GM21360 (cell line): ENCODE results near the gene VRK3.

Source experiments
- ATAC-seq: cut with Tn5 transposase; IDR thresholded peaks from one replicate; pipeline ENCODE4 v1.9.1; 2021; ENCODE audit warnings: mild to moderate bottlenecking, moderate library complexity; ENCODE audit not compliant: unreplicated experiment

Gene VRK3

GRCh38 chr19:49932731-49933131 is 92.4 kb downstream of the VRK3 start:
- ATAC-seq, result no peak

- no peak for ATAC-seq
These were observed 93.1 kb downstream of the VRK3 start for GRCh38 chr19:49932041-49932451.

DNA sequence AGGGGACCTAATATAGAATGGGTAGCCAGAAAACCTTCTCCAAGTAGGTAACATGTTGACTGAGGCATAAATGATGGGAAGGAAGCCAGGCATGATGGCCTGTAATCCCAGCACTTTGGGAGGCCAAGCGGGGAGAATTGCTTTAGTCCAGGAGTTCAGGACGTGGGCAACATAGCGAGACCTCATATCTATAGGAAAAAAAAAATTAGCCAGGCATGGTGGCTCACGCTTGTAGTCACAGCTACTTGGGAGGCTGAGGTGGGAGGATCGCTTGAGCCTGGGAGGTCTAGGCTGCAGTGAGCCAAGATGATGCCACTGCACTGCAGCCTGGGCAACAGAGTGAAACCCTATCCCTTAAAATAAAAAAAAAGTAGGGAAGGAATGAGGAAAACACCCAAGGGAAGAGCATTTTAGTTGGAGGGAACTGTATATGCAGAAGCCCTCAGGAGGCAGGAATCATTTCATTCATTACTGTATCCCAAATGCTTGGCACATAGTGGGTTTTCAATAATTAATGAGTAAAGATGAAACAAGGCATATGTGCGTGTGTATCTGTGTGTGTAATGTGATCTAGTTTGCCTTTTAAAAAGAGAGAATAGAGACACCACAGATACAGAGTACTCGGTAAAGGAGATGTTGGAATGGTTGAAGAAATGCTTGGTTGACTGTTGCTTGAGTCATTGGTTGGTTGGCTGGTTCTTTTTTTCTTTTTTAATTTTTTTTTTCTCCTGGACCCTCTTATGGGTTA is 93.7 kb downstream of the VRK3 start:
- ATAC-seq, result no peak

GRCh38 chr19:49930483-49931011 is 94.6 kb downstream of the VRK3 start:
- ATAC-seq, result no peak

- ATAC-seq, result peak; percentile 66
These were observed 95.3 kb downstream of the VRK3 start for GRCh38 chr19:49929611-49930482.

DNA sequence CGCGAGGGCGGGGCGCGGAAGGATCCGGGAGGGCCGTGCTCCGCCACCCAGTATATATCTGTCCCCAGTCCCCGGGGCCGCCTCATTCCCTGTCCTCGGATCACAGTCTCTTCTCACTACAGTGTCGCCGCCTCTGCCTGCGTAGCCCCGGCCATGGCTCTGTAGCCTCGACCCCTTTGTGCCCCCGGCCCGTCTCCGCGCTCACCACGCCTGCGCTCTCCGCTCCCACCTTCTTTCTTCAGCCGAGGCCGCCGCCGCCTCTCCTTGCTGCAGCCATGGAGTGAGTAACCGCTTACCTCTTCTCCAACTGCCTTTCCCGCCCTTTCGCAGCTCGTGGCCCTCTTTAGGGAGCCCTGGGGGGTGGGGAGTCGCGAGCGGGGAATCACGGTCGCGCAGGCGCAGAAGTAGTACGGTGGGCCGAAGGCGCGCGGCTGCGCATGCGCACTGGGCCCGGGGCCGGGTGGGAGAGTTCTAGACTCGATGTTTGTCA is 96.0 kb downstream of the VRK3 start, which contains the start of the genes ATF5 and NUP62:
TSS of gene ATF5 (plus strand) at position 85 of the 490 bp plus-strand sequence. CDS start 1,646 bp downstream, outside the sequence.
TSS of gene NUP62 (minus strand) at position 384 of the 490 bp plus-strand sequence. CDS start 19,697 bp downstream, outside the sequence.
- ATAC-seq, result peak; percentile 31

DNA sequence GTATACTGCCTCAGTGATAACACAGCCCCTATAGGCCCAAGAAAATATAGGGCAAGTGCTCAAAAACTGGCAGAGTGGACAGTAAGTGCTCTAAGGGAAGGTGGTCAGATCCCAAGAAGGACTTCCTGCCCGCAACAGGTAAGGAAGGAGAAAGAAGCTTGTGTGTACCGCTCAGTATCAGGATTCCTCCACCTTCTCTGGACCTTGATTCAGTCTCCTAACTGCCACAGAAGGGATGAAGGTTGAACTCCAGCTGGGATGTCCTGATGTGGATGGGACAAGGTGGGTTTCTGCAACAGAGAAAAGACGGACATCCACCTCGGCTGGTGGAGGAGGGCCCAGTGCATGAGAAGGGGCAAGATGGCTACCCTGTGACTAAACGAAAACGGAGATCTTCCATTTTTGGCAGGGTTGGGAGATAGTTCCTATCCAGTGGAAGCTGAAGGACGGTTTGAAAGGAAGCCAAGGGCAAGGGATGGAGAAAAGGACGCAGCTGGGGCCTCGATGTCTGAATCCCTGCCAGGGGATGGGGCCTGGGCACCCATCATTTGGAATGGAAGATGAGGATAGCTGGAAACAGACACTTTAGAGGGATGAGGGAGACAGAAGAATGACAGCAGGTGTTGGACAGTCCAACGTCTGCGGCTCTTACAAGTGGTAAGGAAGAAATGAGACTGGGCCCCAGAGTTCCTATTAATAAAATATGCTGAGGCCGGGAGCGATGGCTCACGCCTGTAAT is 97.5 kb downstream of the VRK3 start:
- ATAC-seq, result no peak

DNA sequence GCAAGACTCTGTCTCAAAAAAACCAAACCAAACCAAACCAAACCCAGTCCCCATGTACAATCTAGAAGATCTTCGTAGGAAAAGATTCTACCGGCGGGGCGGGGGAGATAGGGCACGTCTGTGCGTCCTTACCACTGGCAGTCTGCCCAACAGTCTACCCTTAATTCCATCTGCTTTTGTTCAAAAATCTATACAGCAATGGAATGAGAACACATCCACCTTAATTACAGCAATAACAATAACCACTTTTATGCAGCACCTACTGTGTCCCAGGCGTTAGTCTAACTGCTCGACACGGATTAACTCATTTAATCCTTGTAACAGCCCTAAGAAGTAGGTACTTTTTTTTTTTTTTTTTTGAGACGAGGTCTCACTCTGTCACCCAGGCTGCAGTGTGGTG is 98.7 kb downstream of the VRK3 start:
- no peak for ATAC-seq
